GM12892 (cell line): ENCODE measurements around the gene CAMSAP3.
A peak's percentile ranks its signal among the peaks of the same experiment; 100 is the strongest.

ENCODE experiments used
- DNase-seq: peaks from one replicate; pipeline ENCODE4 v3.0.0; 2011; ENCODE audit not compliant: insufficient read length
- FAIRE-seq: peaks from 2 replicates; lab custom pipeline; 2011; peaks lifted over from hg19 to GRCh38; lab: Jason Lieb, UNC
- POLR2A ChIP-seq: IDR thresholded peaks from 2 replicates; pipeline ENCODE4 v1.6.1; 2011; ENCODE audit warnings: low read depth, low read length, control low read depth
- POLR2AphosphoS5 ChIP-seq: IDR thresholded peaks from 2 replicates; pipeline ENCODE4 v1.6.1; 2011; ENCODE audit warnings: low read depth, low read length, control low read depth
- TAF1 ChIP-seq: IDR thresholded peaks from 2 replicates; pipeline ENCODE4 v1.6.1; 2011; ENCODE audit warnings: low read depth, mild to moderate bottlenecking, control low read depth, low read length, borderline replicate concordance

The CAMSAP3 gene

GRCh38 chr19:7627166-7627565 lies 31.5 kb downstream of the CAMSAP3 start:
- DNase-seq (no peak), FAIRE-seq (no peak)
- TF ChIP-seq TAF1 (no peak), POLR2A (no peak), POLR2AphosphoS5 (no peak)

DNA sequence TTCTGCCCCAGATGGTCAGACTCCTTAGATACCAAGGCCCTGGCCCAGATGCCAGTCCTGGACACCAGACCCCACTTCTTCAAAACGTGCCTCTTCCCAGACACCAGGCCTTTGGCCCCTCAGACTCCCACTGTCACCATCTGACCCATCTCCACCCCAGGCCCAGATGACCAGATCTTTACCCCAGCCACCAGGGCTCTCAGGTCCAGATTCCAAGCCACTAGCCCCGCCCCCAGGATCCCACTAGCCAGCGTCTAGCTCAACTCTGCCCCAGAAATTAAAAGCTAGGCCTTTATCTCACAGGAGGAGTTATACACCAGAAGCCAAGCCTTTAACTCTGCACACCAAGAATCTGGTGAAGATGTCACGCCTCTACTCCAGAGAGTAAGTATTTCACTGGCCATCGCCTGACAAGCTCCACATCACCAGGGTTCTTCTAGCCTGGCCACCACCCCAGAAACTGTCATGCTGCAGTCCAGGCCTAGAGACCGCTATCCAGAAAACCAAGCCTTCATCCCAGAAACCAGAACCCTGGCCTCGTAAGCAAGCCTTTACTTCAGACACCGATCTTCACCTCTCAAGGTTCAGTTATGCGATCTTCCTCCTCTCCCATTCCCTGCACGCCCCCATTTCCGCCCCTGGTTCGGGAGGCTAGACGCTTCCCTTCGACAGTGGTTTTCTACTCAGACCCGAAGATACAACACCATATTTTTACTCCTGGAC lies 33.1 kb downstream of the CAMSAP3 start:
- DNase-seq (no peak), FAIRE-seq (no peak)
- TF ChIP-seq POLR2AphosphoS5 (no peak), POLR2A (no peak)

DNA sequence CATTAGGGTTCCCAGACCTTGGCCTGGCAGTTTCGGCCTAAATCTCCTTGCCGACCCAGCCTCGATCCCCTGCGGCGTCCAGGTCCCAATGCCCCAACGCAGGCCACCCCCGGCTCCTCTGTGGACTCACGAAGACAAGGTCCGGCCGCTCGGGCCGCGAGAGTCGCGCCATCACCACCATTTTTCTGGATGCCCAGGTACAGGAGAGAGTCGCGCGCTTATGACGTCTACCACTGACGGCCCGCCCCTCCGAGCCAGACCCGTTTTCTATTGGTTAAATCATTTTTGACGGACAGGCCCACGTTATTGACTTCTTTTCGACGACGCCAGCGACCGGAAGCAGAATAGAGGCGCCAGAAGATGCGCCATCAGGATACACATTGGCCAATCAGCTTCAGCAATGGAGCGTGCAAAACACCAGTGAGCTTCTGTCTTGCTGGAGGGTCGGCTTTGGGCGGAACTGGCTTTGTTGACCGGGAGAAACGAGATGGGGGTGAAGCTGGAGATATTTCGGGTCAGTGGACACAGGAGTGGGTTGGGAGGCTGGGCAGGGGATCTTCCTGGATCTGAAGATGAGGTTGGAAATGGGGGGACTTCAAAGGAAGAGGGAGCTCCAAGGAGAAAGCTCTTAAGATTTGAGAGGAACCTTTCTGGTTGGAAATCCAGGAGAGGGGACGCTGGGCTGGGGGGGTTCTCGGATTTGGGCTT lies 33.8 kb downstream of the CAMSAP3 start, which contains the start of the genes PET100 and XAB2:
TSS of gene PET100 (plus strand) at position 447 of the 708 bp plus-strand sequence. CDS start at position 488, 41 bp downstream.
TSS of gene XAB2 (minus strand) at position 199 of the 708 bp plus-strand sequence. CDS start at position 181, 18 bp downstream.
- peak; percentile 98 for DNase-seq
- peak; percentile 100 for FAIRE-seq

DNA sequence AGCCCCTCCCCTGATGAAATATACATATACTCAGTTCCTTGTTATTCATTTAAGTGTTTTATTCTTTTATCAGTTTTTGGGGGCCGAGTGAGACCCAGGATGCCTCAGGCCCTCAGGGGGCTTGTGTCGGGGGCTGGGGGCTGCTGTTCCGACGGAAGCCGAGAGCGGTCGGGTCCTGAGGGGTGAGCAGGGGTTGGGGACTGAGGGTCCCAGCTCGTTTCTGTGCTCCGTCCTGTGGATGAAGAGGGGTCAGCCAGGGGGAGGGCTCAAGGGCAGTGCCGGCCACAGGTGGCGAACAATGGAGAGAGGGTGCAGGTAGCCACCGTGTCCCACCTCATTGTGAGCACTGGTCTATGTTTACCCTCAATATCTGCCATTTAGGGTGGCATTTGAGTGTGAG lies 35.9 kb downstream of the CAMSAP3 start:
- FAIRE-seq (no peak), DNase-seq (no peak)
- TF ChIP-seq TAF1, result no peak

More for the DNA sequence above, 33.8 kb downstream of the CAMSAP3 start, which contains the start of the genes PET100 and XAB2:
- TF ChIP-seq TAF1 (peak; percentile 75), POLR2A (peak; percentile 69; the same call in 1 of the 2 replicates), POLR2AphosphoS5 (peak; percentile 44; the same call in 1 of the 2 replicates)

DNA sequence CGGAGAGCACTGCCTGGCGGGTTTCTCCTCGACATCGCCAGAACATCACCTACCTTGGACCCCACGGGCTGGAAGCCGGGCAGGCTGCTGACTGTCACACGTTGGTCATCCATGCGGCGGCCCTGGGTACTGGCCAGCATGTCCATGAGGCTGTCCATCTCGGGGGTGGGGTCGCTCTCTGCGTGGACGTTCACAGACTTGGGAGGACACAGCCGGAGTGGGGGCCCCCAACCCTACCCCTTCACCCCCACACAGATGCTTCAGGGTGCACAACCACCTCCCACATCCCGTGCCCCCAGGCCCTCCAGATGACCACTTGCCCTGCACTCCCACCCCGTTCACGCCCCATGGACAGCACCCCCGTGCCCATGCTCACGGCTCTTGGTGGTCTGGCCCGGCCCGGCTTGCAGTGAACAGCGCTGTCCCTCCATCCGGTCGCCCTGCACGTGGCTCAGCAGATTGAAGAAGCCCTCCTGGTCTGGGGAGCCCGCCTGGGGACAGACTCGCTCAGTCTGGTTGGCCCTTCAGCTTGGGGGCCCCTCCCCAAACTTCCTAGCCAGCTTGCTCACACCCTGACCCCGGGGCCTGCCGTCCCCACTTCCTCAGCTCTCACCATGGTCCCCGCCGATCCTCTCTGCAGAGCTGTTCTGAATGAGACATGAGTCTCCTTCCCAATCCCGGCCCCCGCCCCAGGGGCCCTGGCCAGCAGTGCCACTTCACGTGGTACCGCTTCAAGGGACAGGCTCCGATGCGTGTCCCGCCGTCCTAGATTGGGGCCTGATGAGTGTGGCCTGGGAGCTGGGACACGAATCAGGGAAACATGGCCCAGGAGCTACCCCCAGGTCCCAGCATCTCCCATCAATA lies 36.9 kb downstream of the CAMSAP3 start:
- no peak for TF ChIP-seq TAF1
- TF ChIP-seq POLR2A, result 0 out of 2 replicates have a peak, but pooled peaks have one; percentile 46
- TF ChIP-seq POLR2AphosphoS5, result no peak
- DNase-seq (no peak), FAIRE-seq (no peak)

- no peak for FAIRE-seq
- DNase-seq, result no peak
- TF ChIP-seq TAF1, result no peak
- TF ChIP-seq POLR2AphosphoS5, result no peak
- no peak for TF ChIP-seq POLR2A
Measured at GRCh38 chr19:7633698-7634097, 38.0 kb downstream of the CAMSAP3 start, which contains the start of gene PCP2. Gene PCP2 (minus strand): TSS chr19:7633719. CDS start chr19:7633457, 262 bp downstream.

DNA sequence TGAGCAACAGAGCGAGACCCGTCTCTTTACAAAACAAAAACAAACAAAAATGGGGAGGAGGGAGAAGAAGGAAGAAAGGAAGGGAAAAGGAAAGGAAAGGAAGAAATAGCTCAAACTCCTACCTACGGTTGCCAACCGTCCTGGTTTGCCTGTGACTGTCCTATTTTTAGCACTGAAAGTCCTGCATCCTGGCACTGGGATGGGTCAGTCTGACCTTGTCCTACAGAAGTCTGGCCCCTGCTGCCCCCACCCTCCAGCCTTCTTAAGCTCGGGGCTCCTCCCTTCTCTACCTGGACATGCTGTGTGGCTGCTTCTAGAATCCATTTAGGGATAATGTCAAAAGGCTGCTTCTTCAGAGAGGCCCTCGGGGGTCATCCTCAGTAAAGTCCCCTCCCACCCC lies 40.0 kb downstream of the CAMSAP3 start:
- TF ChIP-seq POLR2A (no peak), TAF1 (no peak), POLR2AphosphoS5 (no peak)
- FAIRE-seq (no peak), DNase-seq (no peak)

DNA sequence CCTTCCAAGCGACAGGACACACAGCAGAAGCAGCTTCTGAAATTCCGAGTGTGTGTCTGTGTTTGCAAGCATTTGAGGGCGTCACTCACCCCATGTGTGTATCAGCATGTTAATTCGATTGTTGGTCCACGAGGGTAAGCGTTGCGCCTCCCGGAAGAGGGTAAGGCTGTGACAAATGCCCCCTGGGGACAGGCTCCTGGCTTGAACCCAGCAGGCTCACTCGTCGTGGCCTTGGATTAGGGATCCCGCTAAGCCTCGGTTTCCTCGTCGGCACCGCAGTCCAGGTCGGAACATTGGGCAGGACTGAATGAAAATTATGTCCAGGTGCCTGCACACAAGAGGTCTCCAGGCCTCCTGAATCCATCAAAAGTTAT lies 40.6 kb downstream of the CAMSAP3 start:
- TF ChIP-seq POLR2A (no peak), POLR2AphosphoS5 (no peak)
- FAIRE-seq (no peak), DNase-seq (no peak)

DNA sequence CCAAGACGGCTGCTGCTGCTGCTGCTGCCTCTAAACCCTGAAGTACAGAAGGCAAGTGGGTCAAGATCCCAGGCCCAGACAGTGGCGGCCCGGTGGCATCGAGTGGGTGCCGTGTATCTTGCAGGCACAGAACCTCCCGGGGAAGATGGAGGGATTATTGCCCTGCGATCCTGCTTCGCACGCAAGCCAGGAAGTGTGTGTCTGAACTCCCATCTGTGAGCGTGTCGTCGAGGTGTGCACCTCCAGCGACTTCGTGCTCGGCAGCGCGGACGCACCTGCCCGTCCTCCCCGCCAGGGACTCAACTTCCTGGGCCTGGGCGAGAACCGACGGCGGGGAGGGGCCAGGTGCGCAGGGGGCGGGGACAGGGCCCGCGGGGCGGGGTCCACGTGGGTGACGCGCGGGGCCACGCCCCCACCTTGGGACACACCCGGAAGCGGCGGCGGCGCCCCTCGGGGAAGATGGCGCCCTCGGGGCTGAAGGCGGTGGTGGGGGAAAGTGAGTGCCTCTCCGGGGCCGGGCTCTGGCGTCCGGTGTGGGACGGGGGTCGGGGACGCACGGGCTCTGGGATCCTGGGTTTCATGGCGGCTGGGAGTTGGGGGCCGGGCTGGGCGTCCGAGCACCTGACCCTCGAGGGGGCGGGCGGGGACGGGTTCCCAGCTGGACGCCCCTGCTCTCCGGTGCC lies 41.2 kb downstream of the CAMSAP3 start, which contains the start of gene STXBP2:
TSS of gene STXBP2 (plus strand) at position 420 of the 683 bp plus-strand sequence. CDS start at position 460, 40 bp downstream.
- DNase-seq (peak; percentile 99), FAIRE-seq (peak; percentile 97)
- TF ChIP-seq POLR2A (peak; percentile 82; the same call in 1 of the 2 replicates), POLR2AphosphoS5 (peak; percentile 63), TAF1 (peak; percentile 88)

DNA sequence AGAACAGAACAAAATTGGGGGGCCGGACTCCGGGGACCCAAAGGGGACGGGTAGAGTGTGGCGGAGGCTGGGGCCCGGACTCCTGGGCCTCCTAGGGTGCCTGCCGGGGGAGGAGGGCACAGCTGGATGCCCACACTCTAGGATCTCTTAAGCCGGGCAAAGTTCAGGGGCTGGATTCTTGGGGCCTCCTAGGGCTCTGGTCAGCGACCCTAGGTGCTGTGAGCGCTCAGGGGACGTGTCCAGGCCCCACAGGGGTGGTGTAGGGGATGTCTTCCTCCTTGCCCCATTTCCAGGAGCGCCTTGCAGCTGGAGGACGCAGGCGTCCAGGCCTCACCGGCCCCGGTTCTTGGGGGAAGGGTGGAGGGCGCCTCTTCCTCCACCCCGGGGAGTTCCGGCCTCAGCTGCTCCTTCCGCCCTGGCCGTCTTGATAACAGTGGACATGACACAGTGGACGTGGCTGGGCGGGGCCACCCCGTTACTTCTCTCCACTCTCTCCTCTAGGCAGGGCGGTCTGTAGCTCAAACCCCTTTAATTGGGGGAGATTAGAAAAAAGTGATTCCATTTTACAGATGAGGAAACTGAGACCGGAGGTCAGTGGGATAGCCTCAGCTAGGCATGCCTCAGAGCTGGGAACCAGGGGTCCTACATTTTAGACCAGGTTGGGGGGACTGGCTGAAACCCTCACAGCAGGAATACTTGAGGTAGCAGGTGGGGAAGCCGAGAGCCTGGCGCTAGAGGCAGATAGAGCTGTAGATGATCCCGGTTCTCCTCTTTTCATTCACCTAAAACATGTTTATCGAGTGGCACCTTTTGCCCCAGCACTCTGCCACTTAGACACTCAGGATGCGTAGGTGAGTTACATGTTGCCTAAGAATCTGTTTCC lies 42.0 kb downstream of the CAMSAP3 start:
- DNase-seq, result no peak
- TF ChIP-seq TAF1, result no peak
- no peak; the same call in 1 of the 2 replicates for TF ChIP-seq POLR2AphosphoS5
- no peak for TF ChIP-seq POLR2A
- FAIRE-seq, result peak; percentile 78
